VCaP (cell line): ENCODE data around the gene PDRG1.

Experiments
- H3K27ac ChIP-seq: fragments of 450-650 bp; 2 replicates; pipeline ENCODE4 v1.5.1; 2017
- TF ChIP-seq, protein P1 (sequence below): fragments of 450-650 bp; conservative IDR thresholded peaks from 2 replicates; pipeline ENCODE4 v1.5.1; 2017; ENCODE audit warnings: mild to moderate bottlenecking, moderate library complexity

PDRG1 gene

DNA sequence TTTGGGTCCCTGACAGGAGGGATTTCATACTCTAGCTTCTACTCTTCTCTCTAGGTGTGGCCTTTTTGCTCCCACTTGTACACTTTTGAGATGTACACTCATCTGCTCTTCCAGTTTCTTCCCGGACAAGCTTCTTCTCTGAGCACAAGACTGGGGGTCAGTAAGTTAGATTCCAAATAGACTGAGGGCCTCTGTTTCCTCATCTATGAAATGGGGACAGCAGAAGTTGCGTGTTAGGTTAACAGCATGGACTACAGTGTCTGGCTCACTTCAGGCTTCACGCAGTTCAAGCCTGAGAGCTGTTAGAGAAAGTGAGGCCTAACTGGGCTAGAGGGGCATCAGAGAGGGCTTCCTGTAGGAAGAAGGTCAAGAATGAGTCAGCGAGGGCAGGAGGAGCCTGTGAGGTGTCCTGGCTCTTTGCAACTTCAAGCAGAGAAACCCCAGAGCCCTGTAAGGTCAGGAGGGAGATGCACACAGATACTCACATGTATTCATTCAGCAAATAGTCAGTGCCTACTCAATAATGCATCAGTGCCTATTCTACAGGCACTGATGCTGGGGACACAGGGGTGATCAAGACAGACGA lies 36.7 kb upstream of the PDRG1 start:
- TF ChIP-seq, protein P1, sequence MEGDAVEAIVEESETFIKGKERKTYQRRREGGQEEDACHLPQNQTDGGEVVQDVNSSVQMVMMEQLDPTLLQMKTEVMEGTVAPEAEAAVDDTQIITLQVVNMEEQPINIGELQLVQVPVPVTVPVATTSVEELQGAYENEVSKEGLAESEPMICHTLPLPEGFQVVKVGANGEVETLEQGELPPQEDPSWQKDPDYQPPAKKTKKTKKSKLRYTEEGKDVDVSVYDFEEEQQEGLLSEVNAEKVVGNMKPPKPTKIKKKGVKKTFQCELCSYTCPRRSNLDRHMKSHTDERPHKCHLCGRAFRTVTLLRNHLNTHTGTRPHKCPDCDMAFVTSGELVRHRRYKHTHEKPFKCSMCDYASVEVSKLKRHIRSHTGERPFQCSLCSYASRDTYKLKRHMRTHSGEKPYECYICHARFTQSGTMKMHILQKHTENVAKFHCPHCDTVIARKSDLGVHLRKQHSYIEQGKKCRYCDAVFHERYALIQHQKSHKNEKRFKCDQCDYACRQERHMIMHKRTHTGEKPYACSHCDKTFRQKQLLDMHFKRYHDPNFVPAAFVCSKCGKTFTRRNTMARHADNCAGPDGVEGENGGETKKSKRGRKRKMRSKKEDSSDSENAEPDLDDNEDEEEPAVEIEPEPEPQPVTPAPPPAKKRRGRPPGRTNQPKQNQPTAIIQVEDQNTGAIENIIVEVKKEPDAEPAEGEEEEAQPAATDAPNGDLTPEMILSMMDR = no peak
- no peak overlapping the region for H3K27ac ChIP-seq

DNA sequence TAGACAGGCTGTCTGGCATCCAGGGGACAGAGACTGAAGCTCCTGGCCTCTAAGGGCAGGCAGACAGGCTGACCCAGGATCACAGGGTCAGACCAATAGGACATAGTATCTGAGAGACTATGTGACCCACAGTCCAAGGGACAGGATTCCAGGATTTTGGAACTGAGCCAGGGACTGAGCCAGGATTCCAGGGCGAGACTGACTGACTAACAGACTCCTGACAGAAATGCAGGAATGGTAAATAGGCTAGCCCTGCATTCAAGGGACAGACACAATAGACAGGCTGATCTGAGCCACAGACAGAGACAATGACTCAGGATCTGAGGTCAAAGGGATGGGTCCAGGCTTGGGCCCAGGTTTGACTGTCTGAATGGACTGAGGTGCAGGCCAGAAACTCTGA lies 35.9 kb upstream of the PDRG1 start:
- H3K27ac ChIP-seq = no peak overlapping the region
- TF ChIP-seq, protein P1 = no peak

DNA sequence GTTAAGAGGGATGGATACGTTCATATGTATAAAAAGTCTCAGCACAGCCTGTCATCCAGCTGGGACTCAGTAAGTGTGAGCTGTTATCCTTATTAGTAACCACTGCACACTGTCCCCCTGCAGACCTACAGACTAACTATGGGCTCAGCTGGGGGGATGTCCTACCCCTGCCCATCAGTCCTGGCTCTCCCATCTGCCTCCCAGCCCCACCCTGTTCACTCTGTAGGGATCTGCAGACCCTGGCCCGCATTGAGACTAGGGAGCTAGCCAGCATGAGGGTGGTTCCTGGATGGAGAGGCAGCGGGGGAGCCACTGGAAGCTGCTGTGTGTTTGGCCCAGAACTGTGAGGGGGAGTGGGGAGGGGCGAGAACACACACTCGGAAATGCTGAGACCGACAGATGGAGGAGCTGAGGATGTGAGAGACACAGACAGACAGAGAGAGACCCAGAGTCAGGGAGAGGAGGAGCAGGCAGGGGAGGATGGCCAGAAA lies 33.2 kb upstream of the PDRG1 start:
- TF ChIP-seq, protein P1 = no peak
- no peak overlapping the region for H3K27ac ChIP-seq

DNA sequence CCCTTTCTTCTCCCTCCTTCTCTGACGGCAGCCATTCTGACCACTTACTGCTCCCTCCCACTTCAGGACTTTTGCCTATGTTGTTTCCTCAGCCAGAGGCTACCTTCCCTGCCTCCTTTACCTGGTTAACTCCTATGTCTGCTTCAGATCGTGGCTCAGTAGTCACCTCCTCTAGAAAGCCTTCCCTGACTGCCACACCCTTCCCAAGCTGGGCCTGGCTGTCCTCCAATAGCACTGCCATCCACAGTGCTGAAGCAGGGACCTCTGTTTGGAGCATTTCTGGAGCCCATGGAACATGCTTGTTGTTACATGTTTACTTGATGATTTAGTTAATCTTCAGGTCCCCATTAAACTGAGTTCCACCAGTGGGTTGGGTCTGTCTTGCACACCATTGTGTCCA lies 29.9 kb upstream of the PDRG1 start:
- TF ChIP-seq, protein P1 = no peak
- no peak overlapping the region for H3K27ac ChIP-seq

DNA sequence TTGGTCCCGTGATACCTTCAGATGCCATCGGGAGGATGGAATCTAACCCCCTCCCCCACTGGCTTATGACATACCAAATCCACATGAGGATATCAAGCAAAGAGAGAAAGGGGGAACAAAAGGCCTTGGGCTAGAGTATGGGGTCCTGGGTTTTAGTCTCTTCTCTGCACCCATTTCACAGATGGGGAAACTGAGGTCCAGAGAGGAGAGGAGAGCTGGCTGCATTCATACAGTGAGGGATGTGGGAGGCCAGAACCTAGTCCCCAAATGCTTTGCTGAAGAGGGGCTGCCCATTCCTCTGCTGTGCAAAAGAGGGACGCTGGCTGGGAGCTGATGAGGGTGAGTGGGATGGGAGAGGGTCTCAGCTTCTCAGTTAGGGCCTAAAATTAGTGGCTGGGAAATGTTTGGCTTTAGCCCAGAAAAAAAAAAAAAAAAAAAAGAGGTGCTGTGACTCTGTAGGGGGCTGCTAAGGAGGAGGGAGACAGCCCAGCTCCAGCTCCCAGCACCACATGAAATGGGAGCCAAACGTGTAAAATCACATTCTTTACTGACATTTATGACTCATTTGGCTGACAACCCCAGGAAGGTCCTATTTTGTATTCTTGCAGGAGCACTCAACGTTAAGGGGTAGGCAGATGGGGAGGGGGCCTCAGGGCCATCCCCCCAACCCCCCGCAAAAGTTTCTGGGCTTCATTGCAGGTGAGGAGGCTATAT lies 28.0 kb upstream of the PDRG1 start:
- no peak overlapping the region for H3K27ac ChIP-seq
- TF ChIP-seq, protein P1 = no peak

DNA sequence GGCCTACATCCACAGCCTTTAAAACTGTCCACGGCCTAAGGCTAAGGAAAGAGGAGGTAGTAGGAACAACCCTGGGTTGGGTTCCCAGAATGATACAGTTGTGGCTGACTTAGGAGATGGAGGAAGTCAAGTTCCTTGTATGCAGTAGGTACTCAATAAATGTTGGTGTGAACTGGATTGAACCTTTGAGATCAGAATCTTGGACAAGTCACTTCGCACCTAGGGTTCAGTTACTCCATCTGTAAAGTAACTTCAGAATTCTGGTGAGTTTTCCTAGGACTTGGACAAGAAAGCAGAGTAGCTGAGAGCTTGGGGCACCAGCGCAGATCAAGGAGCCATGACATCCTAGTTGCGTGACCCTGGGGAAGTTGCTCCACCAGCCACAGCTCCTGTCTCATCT lies 25.2 kb upstream of the PDRG1 start:
- TF ChIP-seq, protein P1 = no peak
- no peak overlapping the region for H3K27ac ChIP-seq

DNA sequence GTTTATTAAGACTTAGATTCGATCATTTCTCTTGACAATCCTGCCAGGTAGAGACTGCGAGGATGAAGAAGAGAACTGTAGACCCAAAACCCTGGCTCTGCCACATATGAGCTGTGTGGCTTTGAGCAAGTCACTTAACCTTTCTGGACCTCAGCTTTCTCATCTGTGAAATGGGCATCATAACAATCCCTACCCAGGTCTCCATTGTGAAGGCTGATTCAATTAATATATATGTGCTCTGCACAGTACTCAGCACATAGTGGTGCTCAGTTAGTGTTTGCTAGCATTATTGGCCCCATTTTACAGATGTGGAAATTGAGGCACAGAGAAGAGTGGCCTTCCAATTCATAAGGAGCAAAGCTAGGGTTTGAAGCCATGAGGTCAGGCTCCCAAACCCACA lies 24.0 kb upstream of the PDRG1 start:
- TF ChIP-seq, protein P1 = no peak
- H3K27ac ChIP-seq = no peak overlapping the region
